IMR-90 (cell line): Measurements from ENCODE around the gene TANGO2. TPM values are rescaled to one million over a fixed set of nuclear protein-coding genes. Genes with fewer than 3 reads are reported as not detected.
A peak's percentile ranks its signal among the peaks of the same experiment; 100 is the strongest.

ENCODE experiments used
- ATAC-seq: fragments of 200-7000 bp; cut with Tn5 transposase; 2 replicates; pipeline ENCODE4 v1.9.1; 2020; ENCODE audit warnings: low read depth, mild to moderate bottlenecking, moderate library complexity
- BruUV-seq: library from RNA; stranded (reverse); fragments of 400-500 nt; replicated peaks from 2 replicates; lab custom pipeline; 2021; lab: Mats Ljungman, UMichigan
- CTCF ChIA-PET: fragments of 300-600 bp; formaldehyde crosslinking; extraction: SDS; loops from one replicate; lab custom pipeline; 2021; ENCODE audit warnings: antibody characterized with exemption; lab: Yijun Ruan, JAX
- POLR2A ChIA-PET: fragments of 300-600 bp; sonication (Branson Sonifier 250); formaldehyde crosslinking; loops from one replicate; lab custom pipeline; 2022; ENCODE audit warnings: antibody characterized with exemption; ENCODE audit not compliant: unreplicated experiment; lab: Charles Lee
- DNase-seq: peaks from one replicate; pipeline ENCODE4 v3.0.0; 2013
- H2AFZ ChIP-seq: replicated peaks from 2 replicates; pipeline ENCODE3; 2013; ENCODE audit warnings: low read length, mild to moderate bottlenecking; ENCODE audit not compliant: poor library complexity
- H2AK5ac ChIP-seq: 2 replicates; pipeline ENCODE4 v1.6.1; 2013; ENCODE audit warnings: low read depth, low read length, inconsistent platforms
- H2AK9ac ChIP-seq: replicated peaks from 2 replicates; pipeline ENCODE3; 2013; ENCODE audit warnings: mild to moderate bottlenecking, low read depth, low read length, moderate library complexity; ENCODE audit not compliant: poor library complexity
- H2BK120ac ChIP-seq: 2 replicates; pipeline ENCODE4 v1.6.1; 2013; ENCODE audit warnings: low read depth, low read length, inconsistent platforms
- H2BK15ac ChIP-seq: 3 replicates; pipeline ENCODE4 v1.6.1; 2013; ENCODE audit warnings: low read depth, low read length, inconsistent platforms
- H2BK20ac ChIP-seq: 2 replicates; pipeline ENCODE4 v1.6.1; 2013; ENCODE audit warnings: low read depth, mild to moderate bottlenecking, inconsistent platforms, low read length, moderate library complexity
- H2BK5ac ChIP-seq: 2 replicates; pipeline ENCODE4 v1.6.1; 2013; ENCODE audit warnings: mild to moderate bottlenecking, low read depth, low read length, inconsistent platforms; ENCODE audit not compliant: poor library complexity, severe bottlenecking
- H3K14ac ChIP-seq: replicated peaks from 2 replicates; pipeline ENCODE4 v1.6.1; 2013; ENCODE audit warnings: low read depth, low read length, inconsistent platforms
- H3K18ac ChIP-seq: 2 replicates; pipeline ENCODE4 v1.6.1; 2013; ENCODE audit warnings: low read depth, low read length, control low read depth
- H3K23ac ChIP-seq: 2 replicates; pipeline ENCODE4 v1.6.1; 2013; ENCODE audit warnings: low read depth, low read length, inconsistent platforms
- H3K27ac ChIP-seq: 2 replicates; pipeline ENCODE4 v1.5.1; 2013; ENCODE audit warnings: mild to moderate bottlenecking, control low read depth, low read length; ENCODE audit not compliant: insufficient read depth
- H3K27me3 ChIP-seq: 2 replicates; pipeline ENCODE4 v1.6.1; 2013; ENCODE audit warnings: low read length; ENCODE audit not compliant: control insufficient read depth, insufficient read depth
- H3K36me3 ChIP-seq: 2 replicates; pipeline ENCODE4 v1.6.1; 2013; ENCODE audit warnings: low read length, mixed read lengths; ENCODE audit not compliant: control insufficient read depth, insufficient read depth
- H3K4ac ChIP-seq: 2 replicates; pipeline ENCODE4 v1.6.1; 2013; ENCODE audit warnings: low read depth, low read length, inconsistent platforms
- H3K4me1 ChIP-seq: 2 replicates; pipeline ENCODE4 v1.6.1; 2013; ENCODE audit warnings: low read length, mixed read lengths; ENCODE audit not compliant: control insufficient read depth, insufficient read depth
- H3K4me2 ChIP-seq: 2 replicates; pipeline ENCODE4 v1.6.1; 2013; ENCODE audit warnings: low read depth, mild to moderate bottlenecking, control low read depth, low read length, moderate library complexity
- H3K4me3 ChIP-seq: 2 replicates; pipeline ENCODE4 v1.5.1; 2013; ENCODE audit warnings: low read depth, mild to moderate bottlenecking, control low read depth, low read length, moderate library complexity; ENCODE audit not compliant: insufficient read depth
- H3K56ac ChIP-seq: 2 replicates; pipeline ENCODE4 v1.6.1; 2013; ENCODE audit warnings: low read length, inconsistent platforms; ENCODE audit not compliant: insufficient read depth; ENCODE audit errors: extremely low read depth
- H3K79me1 ChIP-seq, 2 experiments: 2 replicates each; pipeline ENCODE4 v1.6.1; 2013; ENCODE audit warnings: low read length in 2 of 2, inconsistent platforms in 1 of 2, low read depth in 1 of 2
- H3K9ac ChIP-seq: 2 replicates; pipeline ENCODE4 v1.6.1; 2013; ENCODE audit warnings: low read depth, low read length, control low read depth
- H3K9me1 ChIP-seq: 2 replicates; pipeline ENCODE4 v1.6.1; 2013; ENCODE audit warnings: low read length, inconsistent platforms; ENCODE audit not compliant: insufficient read depth
- H3K9me3 ChIP-seq: 2 replicates; pipeline ENCODE4 v1.6.1; 2013; ENCODE audit warnings: low read length; ENCODE audit not compliant: control insufficient read depth, insufficient read depth
- H4K20me1 ChIP-seq: 2 replicates; pipeline ENCODE4 v1.6.1; 2013; ENCODE audit warnings: low read length, inconsistent platforms; ENCODE audit not compliant: insufficient read depth
- H4K5ac ChIP-seq: 2 replicates; pipeline ENCODE4 v1.6.1; 2013; ENCODE audit warnings: mild to moderate bottlenecking, low read depth, low read length, control low read depth
- H4K8ac ChIP-seq, 2 experiments: 2 replicates each; pipeline ENCODE4 v1.6.1; 2013; ENCODE audit warnings: low read depth in 2 of 2, low read length in 2 of 2, control low read depth in 1 of 2, inconsistent platforms in 1 of 2
- H4K91ac ChIP-seq: 2 replicates; pipeline ENCODE4 v1.6.1; 2013; ENCODE audit warnings: low read depth, low read length, inconsistent platforms; ENCODE audit not compliant: insufficient read depth
- BHLHE40 ChIP-seq: fragments of 150-350 bp; IDR thresholded peaks from 2 replicates; pipeline ENCODE4 v1.6.1; 2016; ENCODE audit warnings: mild to moderate bottlenecking, low read depth, low read length
- CHD1 ChIP-seq: IDR thresholded peaks from 2 replicates; pipeline ENCODE4 v1.6.1; 2012; ENCODE audit warnings: low read depth, low read length, improper control_type of control experiment
- CTCF ChIP-seq: conservative IDR thresholded peaks from 2 replicates; pipeline ENCODE4 v1.5.1; 2012; ENCODE audit warnings: mild to moderate bottlenecking, low read depth, low read length, improper control_type of control experiment
- MAFK ChIP-seq: IDR thresholded peaks from 2 replicates; pipeline ENCODE4 v1.6.1; 2012; ENCODE audit warnings: low read depth, low read length, improper control_type of control experiment
- MXI1 ChIP-seq: IDR thresholded peaks from 2 replicates; pipeline ENCODE4 v1.6.1; 2012; ENCODE audit warnings: low read depth, mild to moderate bottlenecking, low read length, moderate library complexity, borderline replicate concordance
- POLR2A ChIP-seq: IDR thresholded peaks from 2 replicates; pipeline ENCODE4 v1.6.1; 2012; ENCODE audit warnings: mild to moderate bottlenecking, low read depth, low read length
- RFX5 ChIP-seq: IDR thresholded peaks from 2 replicates; pipeline ENCODE4 v1.8.0; 2012; ENCODE audit warnings: low read depth, mild to moderate bottlenecking, low read length, moderate library complexity
- SMC3 ChIP-seq: fragments of 150-350 bp; IDR thresholded peaks from 2 replicates; pipeline ENCODE4 v1.6.1; 2016; ENCODE audit warnings: low read depth, mild to moderate bottlenecking, antibody characterized with exemption, low read length, moderate library complexity
- USF2 ChIP-seq: fragments of 150-350 bp; IDR thresholded peaks from 2 replicates; pipeline ENCODE4 v1.6.1; 2017; ENCODE audit warnings: mild to moderate bottlenecking, antibody characterized with exemption, low read length, low read depth
- WGBS, 2 experiments: methylation state at CpG; one replicate each; pipeline versions ENCODE4 v1.1.5 to v1.1.7; 2013; ENCODE audit warnings: missing lambda C conversion rate in 2 of 2; ENCODE audit not compliant: insufficient read length in 1 of 2; ENCODE audit errors: extremely low coverage in 2 of 2; 5-methylcytosine and 5-hydroxymethylcytosine counted together
- dilution Hi-C: fragments of 300-500 bp; cut with HindIII; formaldehyde crosslinking; loops from one replicate; pipeline ENCODE4 v1.14.3; 2018; ENCODE audit warnings: low sequenced_read_pairs; ENCODE audit not compliant: unreplicated experiment
- in situ Hi-C: fragments of 300-500 bp; cut with MboI; formaldehyde crosslinking; loops from 3 replicates; pipeline ENCODE4 v1.14.3; 2019; ENCODE audit warnings: low sequenced_read_pairs, inconsistent platforms, mixed read lengths
- intact Hi-C: fragments of 100-400 bp; cut with micrococcal nuclease; formaldehyde crosslinking; loops from 2 replicates; pipeline ENCODE4 v1.10.0; 2022
- polyA plus RNA-seq, 3 experiments: library from polyadenylated mRNA; depleted of rRNA; stranded (reverse); fragments of >200 nt; gene quantifications; 2 replicates each; pipeline ENCODE4 v1.2.3, GENCODE V29; 2012; ENCODE audit warnings: low replicate concordance in 1 of 3
- total RNA-seq: library from RNA; depleted of rRNA; stranded (reverse); fragments of >200 nt; gene quantifications from 2 replicates; pipeline ENCODE4 v1.2.3, GENCODE V29; 2012

TANGO2 gene
- total and polyA plus RNA-seq, 2 of the 4 experiments (the other 2 are of a cell fraction), result 45.1 to 75.1 TPM

DNA sequence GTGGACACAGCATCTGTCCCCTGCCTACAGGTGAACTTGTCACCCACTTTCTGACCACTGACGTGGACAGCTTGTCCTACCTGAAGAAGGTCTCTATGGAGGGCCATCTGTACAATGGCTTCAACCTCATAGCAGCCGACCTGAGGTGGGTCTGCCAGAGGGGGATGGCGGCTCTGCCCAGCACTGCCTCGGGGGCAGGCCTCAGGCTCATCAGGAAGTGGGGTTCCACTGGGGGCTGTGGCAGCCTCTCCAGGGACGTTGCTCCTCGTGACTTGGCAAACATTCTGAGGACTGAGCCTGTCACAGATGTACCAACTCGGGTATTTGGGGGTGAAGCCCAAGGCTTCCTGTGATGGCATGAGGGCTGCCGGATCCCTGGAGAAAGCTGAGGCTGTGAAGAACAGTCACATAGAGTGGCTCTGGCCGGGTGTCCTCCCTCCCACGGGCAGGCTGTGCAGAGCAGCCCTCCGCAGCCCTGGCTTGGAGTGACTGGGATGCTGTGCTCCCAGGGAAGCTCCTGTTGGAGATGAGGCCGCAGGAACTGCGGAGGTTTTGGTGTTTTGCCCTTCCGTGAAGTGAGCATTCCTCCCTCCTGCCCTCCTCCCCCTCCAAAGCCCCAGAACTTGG lies 32.6 kb downstream of the TANGO2 start:
- Histone ChIP-seq H3K79me1 (peaks cover 0 to 3% of the 10 kb centered on the region in 2 experiments; a peak in 1 of 4 replicates), H3K27me3 (no peaks in the 10 kb centered on the region), H2BK20ac (no peak overlapping the region), H3K9me3 (no peaks in the 10 kb centered on the region), H3K4me1 (no peaks in the 10 kb centered on the region), H3K4me3 (no peak overlapping the region), H2AK9ac (peak overlapping the region; percentile 78), H3K9me1 (no peaks in the 10 kb centered on the region), H3K4me2 (no peak overlapping the region), H4K91ac (no peak overlapping the region), H3K9ac (no peak overlapping the region), H3K56ac (no peak overlapping the region), H4K8ac (no peak overlapping the region), H2BK5ac (no peak overlapping the region), H2AK5ac (no peak overlapping the region), H4K5ac (no peak overlapping the region), H3K14ac (no peak overlapping the region), H3K36me3 (peaks cover 47% of the 10 kb centered on the region), H2BK15ac (no peak overlapping the region), H2BK120ac (no peak overlapping the region), H3K27ac (no peak overlapping the region), H3K4ac (no peak overlapping the region), H4K20me1 (no peaks in the 10 kb centered on the region), H3K23ac (no peak overlapping the region), H3K18ac (no peak overlapping the region), H2AFZ (no peak overlapping the region)
- no peak for DNase-seq
- WGBS, 2 experiments, result 73% methylated on average over 9 of the region's 14 CpGs; no CpG with 5 or more reads in 1 of the 2 experiments
- intact Hi-C loops (no loop called here), dilution Hi-C loops (no loop called here), in situ Hi-C loops (no loop called here)
- no peak for ATAC-seq
- ChIA-PET POLR2A (no interaction called here), CTCF (no interaction called here)
- TF ChIP-seq CTCF (no peak), BHLHE40 (no peak), USF2 (no peak), SMC3 (no peak), MXI1 (no peak), CHD1 (no peak), POLR2A (no peak), MAFK (no peak), RFX5 (no peak)
- BruUV-seq, result no TSS peak
